GM19043 (cell line): ENCODE measurements around the gene GLDN.

ENCODE experiments used
- ATAC-seq: cut with Tn5 transposase; IDR thresholded peaks from one replicate; pipeline ENCODE4 v1.9.1; 2021; ENCODE audit warnings: low read depth; ENCODE audit not compliant: unreplicated experiment

GLDN gene

DNA sequence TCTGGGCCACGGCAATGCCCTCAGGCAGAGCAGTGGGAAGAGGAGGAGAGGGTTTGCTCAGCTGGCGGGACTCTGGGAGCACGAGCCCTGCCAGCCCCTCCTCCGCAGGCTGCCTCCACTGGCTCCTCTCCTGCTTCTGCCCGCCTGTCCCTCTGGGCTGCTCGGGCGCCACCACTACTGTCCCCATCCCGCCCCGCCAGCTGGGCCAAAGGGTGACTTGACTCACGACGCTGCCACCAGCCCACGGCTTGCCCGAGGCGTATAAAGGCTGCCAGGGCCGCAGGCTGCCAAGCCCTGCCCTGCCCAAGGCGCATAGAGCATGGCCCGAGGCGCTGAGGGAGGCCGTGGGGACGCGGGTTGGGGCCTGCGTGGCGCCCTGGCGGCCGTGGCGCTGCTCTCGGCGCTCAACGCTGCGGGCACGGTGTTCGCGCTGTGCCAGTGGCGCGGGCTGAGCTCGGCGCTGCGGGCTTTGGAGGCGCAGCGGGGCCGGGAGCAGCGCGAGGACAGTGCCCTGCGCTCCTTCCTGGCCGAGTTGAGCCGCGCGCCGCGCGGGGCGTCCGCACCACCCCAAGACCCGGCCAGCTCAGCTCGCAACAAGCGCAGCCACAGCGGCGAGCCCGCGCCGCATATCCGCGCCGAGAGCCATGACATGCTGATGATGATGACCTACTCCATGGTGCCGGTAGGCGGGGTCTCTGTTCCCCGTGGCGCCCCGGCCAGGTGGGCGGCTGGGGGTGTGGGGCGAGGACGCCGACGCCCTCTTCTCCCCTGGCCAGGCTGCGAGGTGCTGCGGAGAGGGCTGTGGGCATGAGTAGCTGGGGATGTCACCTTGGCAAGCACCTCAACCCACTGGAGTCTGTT, at the start of gene GLDN:
TSS of gene GLDN (plus strand) at position 290 of the 861 bp plus-strand sequence. CDS start at position 320, 30 bp downstream.
- no peak for ATAC-seq

DNA sequence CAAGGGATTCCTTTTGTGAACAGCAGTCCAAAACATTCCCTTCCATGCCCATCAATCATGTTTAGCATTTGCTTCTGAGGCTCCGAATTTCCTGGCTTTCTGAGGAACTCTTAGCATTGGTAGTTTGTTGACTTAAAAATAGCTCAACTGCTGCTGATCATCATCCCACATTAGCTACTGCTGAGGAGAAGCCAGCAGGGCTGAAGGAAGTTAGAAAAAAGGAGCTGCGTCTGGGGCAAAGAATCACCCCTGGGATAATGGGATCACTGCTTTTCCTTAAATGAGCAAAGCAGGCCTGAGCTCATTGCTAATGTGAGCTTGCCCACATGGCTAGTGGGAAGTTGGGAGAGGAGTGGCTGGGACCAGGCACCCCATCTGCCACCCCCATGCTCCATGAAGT, 42.8 kb upstream of the GLDN start:
- ATAC-seq: no peak

GRCh38 chr15:51299187-51300015, 42.1 kb upstream of the GLDN start:
- no peak for ATAC-seq

- ATAC-seq: no peak
Measured at GRCh38 chr15:51302480-51302879, 39.0 kb upstream of the GLDN start.

DNA sequence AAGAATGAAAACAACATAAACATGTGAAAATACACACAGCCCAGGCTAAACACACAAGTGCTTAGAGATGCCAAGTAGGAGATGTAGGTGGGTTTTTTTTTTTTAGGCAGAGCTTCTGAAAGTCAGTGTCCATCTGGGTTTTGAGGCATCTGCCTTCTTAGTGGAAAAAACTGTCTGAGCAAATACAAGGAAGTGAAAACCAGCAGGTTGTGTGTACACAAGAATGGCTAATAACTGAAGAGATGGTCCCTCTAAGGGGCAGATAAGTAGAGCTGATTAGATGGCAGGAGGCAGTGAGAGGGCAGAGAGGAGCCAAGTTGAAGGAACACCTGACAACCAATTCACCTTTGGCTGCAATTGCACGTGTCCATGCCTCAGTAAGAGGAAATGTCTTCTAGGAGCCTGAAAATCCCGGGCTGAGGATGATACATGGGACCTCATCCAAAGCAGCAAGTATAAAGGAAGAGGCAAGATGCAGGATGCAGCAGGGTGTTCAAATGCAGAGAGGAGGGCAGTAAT, 37.9 kb upstream of the GLDN start:
- ATAC-seq: no peak

GRCh38 chr15:51307325-51307724, 34.1 kb upstream of the GLDN start:
- no peak for ATAC-seq

DNA sequence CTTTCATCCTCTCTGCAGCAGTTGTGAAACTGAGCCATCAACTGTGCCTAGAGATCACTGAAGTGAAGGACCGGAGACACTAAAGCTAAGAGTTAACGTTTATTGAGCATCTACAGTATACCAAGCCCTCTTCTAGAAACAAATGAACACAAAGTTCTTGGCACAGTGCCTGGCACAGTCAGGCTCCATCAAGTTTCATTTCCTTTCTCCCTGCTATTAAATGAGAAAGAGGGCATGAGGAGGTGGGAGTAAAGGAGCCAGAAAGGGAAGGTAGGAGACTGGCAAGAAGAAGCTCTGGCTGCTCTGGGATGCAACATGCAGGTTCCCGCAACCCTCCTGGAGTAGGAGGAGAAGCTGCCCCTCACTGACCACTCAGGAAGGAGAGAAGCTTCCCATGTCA, 33.6 kb upstream of the GLDN start:
- no peak for ATAC-seq

DNA sequence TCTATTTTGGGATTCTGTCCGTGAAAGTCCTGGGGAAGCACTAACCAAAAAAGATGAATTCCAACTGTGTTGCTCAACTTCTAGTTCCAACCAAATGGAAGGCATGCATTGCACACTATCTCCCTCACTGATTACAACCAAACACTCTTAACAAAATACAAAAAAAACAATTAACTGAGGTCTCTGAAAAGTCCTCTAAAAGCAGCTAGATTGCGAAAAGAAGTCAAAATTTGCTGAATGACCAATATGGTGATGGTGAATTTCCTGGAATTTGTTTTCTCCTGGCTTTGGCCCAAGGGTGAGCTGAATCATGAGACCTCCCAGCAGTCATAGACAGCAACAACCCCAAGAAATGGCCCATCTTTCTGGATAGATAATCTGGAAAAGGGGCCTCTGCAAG, 31.4 kb upstream of the GLDN start:
- no peak for ATAC-seq

- no peak for ATAC-seq
Measured at GRCh38 chr15:51311510-51311909, 29.9 kb upstream of the GLDN start.

DNA sequence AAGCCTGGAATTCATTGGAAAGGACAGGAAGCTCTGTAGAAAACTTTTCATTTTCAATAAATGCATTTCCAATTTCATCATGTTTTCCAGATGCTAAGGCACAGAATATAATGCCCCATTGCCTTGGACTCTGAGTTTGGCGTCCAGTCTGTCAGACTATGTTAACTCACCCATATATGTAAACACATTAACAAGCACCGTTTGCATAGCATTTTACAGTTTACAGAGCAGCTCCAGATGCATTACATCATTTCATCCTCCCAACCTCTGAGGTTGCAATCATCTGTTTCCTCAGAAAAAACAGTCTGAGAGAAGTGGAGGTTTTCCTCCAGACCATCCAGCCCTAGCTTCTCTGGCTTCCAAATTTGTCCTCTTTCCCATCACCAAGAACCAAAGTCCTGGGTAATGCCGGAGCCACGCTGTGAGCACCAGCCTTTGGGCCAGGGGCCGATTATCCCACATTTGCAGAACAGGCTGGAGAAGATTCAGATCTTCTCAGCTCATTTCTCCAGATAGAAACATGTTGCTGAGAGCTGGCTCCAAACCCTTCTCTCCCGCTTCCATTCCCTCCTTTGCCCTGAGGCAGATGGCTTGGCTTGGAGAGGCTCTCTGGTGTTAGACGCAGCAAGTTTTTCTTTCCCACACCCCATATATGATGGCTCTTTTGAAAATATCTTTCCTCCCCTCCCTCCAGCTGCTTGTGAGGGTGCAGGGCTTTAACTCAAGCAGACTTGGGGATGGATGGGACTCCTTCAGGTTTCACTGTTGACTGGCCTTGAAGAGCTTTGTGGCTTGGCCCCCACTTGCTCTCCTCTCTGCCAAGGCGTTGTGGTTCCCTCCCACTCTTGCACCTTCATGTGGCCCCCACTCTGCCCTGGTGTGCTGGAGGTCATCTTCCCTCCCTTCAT, 29.0 kb upstream of the GLDN start:
- ATAC-seq: no peak

GRCh38 chr15:51313074-51313393, 28.4 kb upstream of the GLDN start:
- ATAC-seq: no peak

DNA sequence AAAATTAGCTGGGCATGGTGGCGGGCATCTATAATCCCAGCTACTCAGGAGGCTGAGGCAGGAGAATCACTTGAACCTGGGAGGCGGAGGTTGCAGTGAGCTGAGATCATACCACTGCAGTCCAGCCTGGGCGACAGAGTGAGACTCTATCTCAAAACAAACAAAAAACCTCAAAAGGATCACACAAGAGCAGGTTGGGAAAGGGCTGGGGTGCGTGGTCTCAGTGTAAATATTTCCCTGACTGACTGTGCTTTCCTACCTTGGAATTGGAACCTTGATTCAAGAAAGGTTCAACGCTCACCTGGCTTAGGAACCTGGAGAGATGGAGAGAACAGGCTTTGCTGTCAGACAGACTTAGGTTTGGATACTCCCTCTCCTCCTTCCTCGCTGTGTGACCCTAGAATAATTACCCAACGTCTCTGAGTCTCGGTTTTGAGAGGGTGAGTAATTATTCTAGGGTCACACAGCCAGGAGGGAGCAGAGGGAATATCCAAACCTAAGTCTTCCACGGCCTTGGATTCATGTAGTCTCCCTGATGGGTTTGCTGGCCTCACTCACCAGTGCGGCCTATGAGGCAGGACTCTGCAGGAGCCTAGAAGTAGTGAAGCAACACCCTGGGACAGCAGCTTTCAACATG, 27.7 kb upstream of the GLDN start:
- no peak for ATAC-seq

- ATAC-seq: no peak
Measured at GRCh38 chr15:51314391-51315337, 26.8 kb upstream of the GLDN start.

- no peak for ATAC-seq
Measured at GRCh38 chr15:51315726-51316125, 25.7 kb upstream of the GLDN start.

GRCh38 chr15:51316636-51317035, 24.8 kb upstream of the GLDN start:
- no peak for ATAC-seq

- no peak for ATAC-seq
Measured at GRCh38 chr15:51318382-51319150, 22.9 kb upstream of the GLDN start.

- no peak for ATAC-seq
Measured at GRCh38 chr15:51319539-51319938, 21.9 kb upstream of the GLDN start.

DNA sequence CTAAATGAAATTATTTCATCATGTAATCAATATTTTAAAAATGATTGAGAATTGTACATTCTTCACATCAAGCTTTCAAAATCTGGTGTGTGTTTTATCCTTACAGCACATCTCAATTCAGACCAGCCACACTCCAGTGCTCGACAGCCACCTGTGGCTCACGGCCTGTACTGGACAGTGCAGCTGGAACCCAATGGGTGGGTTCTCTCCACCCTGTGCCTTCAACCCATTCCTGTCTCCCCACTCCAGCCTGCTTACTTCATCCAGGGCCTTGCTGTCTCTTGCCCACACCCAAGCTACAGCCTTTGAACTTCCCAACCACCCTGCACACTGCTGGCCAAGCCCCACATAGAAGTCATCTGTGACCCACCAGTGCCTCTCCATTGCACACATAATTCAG, 20.6 kb upstream of the GLDN start:
- no peak for ATAC-seq
